ENCODE data around the gene BAIAP3.
"Not testable (repeated sequence)": the region's sequence is repeated elsewhere in the genome, so short reads cannot be mapped to it uniquely, and the experiment has no call there.

The BAIAP3 gene

GRCh38 chr16:1333149-1333812 is at the start of gene BAIAP3:
Gene BAIAP3 (plus strand): TSS chr16:1333645. CDS start chr16:1338550, 4,905 bp downstream.
- peak in 1 of 2 donors; percentile 20 for DNase-seq (ENCODE audit: extremely low read depth in 1 of 2, low read depth in 1 of 2)

DNA sequence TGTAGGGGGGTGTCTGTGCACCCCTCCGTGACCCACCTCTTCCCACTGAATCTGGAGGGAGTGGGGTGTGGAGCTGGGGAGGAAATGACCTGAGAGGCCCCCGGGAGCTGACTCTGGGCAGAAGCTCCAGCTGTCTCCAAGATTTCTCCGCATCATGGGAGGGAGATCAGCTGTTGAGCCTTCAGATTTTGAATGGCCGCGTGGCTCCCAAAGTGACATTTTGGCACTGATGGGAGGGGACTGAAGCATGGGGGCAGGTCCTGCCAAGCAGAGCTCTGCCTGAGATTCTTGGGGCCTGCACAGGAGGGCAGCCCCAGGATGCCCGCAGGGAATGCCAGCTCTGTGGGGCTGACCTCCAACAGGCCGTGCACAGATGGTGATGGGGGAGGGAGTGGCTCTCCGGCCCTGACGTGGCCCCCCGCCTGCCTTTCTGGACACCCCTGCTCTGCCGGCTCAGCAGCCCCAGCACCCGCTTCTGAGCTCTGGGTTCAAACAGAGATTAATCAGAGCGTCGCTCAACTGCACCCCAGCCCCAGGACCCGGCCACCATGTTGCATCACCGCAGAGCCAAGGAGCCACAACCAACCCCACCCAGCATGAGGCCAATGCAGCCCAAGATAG is 49.3 kb upstream of the BAIAP3 start:
- no peak for DNase-seq (ENCODE audit: extremely low read depth in 1 of 2, low read depth in 1 of 2)

GRCh38 chr16:1285669-1286512 is 47.6 kb upstream of the BAIAP3 start:
- no peak for DNase-seq (ENCODE audit: extremely low read depth in 1 of 2, low read depth in 1 of 2)

- no peak for DNase-seq (ENCODE audit: extremely low read depth in 1 of 2, low read depth in 1 of 2)
These were observed 46.8 kb upstream of the BAIAP3 start for GRCh38 chr16:1286513-1287094.

GRCh38 chr16:1287982-1288670 is 45.3 kb upstream of the BAIAP3 start:
- DNase-seq (ENCODE audit: extremely low read depth in 1 of 2, low read depth in 1 of 2) = no peak

- DNase-seq (ENCODE audit: extremely low read depth in 1 of 2, low read depth in 1 of 2) = no peak
These were observed 44.5 kb upstream of the BAIAP3 start for GRCh38 chr16:1288813-1289476.

DNA sequence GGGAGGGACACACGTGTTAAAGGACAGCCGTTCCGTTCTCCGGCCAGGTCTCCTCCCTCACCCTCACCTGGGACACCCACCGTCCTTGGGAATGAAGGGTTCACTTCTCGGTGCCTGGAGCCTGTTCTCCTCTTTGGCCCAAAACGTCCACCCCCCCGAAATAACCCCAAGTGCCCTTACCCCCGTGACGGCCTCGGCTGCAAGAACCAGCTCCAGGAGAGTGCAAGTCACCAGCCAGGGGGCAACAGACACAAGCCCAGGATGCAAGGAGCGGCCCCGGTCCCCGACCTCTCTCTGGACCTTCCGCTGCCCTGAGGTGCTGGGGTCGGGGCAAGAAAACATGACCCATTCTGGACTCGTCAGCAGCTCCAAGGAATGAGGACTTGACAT is 44.0 kb upstream of the BAIAP3 start:
- DNase-seq (ENCODE audit: extremely low read depth in 1 of 2, low read depth in 1 of 2) = no peak

DNA sequence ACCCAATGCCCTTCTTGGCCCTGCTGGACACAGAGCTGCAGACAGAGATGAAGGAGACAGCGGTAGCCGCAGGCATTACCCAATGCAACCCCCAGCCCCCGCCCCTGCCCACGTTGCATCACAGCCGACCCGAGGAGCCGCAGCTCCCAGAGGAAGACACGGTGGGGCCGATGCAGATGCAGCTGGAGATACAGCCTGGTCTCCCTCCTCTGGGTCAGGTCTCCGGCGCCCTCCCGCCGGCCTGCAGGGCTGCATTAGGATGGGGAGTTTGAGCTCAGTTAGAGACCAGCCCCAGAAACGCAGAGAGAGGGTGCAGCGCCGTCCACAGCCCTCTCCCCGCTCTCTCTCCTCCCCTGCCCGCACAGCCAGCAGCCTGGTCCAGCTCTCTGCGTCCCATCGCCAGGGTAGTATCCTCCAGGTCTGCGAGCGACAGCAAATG is 43.4 kb upstream of the BAIAP3 start:
- DNase-seq (ENCODE audit: extremely low read depth in 1 of 2, low read depth in 1 of 2) = no peak

DNA sequence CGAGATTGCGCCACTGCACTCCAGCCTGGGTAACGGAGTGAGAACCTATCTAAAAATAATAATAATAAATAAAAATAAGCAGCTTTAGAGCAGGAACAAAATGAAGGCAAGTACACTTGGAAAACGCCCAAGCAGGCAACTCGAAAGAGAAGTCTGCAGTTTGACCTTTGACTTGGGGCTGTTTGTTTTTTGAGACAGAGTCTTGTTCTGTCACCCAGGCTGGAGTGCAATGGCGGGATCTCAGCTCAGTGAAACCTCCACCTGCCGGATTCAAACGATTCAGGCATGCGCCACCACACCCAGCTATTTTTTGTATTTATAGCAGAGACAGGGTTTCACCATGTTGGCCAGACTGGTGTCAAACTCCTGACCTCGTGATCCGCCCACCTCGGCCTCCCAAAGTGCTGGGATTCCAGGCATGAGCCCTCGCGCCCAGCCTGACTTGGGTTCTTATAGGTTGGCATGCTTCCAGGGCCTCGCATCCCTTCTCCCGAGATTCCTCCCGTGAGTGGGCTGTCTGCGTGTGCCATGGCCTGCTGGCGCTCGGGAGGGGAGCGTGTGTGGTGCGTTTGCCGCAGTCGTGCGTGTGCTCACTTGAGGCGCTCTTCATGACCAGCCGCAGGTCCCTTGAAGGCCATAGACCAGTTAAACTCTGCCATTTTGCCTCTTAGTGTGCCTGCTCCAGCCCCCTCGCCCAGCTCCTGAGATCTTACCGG is 42.4 kb upstream of the BAIAP3 start:
- no peak for DNase-seq (ENCODE audit: extremely low read depth in 1 of 2, low read depth in 1 of 2)

DNA sequence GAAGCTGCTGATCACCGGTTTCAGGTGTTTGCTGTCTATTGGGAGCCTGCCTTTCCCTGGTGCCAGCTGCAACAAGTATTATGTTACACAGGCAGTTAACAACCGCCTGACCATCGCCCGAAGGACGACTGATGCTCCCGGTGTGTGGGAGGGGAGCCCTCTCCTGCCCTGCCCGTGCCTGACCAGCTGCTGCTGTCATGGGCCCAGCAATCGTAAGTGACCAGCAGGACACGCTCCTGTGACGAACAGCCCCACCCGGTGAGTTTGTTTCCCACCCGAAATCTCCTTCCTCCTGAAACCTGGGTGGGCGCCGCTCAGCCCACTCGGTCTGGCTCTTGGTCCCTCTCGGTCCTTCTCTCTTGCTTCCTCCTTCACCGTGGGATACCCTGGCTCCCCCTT is 41.9 kb upstream of the BAIAP3 start:
- no peak for DNase-seq (ENCODE audit: extremely low read depth in 1 of 2, low read depth in 1 of 2)

DNA sequence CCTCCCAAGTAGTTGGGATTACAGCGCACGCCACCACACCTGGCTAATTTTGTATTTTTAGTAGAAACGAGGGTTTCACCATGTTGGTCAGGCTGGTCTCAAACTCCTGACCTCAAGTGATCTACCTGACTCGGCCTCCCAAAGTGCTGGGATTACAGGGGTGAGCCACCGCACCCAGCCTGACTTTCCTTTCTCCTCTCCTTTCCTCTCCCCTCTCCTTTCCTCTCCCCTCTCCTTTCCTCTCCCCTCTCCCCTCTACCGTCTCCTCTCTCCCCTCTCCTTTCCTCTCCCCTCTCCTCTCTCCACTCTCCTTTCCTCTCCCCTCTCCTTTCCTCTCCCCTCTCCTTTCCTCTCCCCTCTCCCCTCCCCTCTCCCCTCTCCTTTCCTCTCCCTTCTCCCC is 41.2 kb upstream of the BAIAP3 start:
- DNase-seq (ENCODE audit: extremely low read depth in 1 of 2, low read depth in 1 of 2) = not testable (repeated sequence)

GRCh38 chr16:1292808-1293207 is 40.6 kb upstream of the BAIAP3 start:
- DNase-seq (ENCODE audit: extremely low read depth in 1 of 2, low read depth in 1 of 2) = not testable (repeated sequence)

- DNase-seq (ENCODE audit: extremely low read depth in 1 of 2, low read depth in 1 of 2) = no peak
These were observed 39.4 kb upstream of the BAIAP3 start for GRCh38 chr16:1293921-1294656.

- DNase-seq (ENCODE audit: extremely low read depth in 1 of 2, low read depth in 1 of 2) = no peak
These were observed 38.0 kb upstream of the BAIAP3 start for GRCh38 chr16:1295465-1295864.

GRCh38 chr16:1296688-1297017 is 36.8 kb upstream of the BAIAP3 start:
- not testable (repeated sequence) for DNase-seq (ENCODE audit: extremely low read depth in 1 of 2, low read depth in 1 of 2)

- DNase-seq (ENCODE audit: extremely low read depth in 1 of 2, low read depth in 1 of 2) = no peak
These were observed 36.3 kb upstream of the BAIAP3 start for GRCh38 chr16:1297018-1297696.

- no peak for DNase-seq (ENCODE audit: extremely low read depth in 1 of 2, low read depth in 1 of 2)
These were observed 35.0 kb upstream of the BAIAP3 start for GRCh38 chr16:1298406-1298805.

DNA sequence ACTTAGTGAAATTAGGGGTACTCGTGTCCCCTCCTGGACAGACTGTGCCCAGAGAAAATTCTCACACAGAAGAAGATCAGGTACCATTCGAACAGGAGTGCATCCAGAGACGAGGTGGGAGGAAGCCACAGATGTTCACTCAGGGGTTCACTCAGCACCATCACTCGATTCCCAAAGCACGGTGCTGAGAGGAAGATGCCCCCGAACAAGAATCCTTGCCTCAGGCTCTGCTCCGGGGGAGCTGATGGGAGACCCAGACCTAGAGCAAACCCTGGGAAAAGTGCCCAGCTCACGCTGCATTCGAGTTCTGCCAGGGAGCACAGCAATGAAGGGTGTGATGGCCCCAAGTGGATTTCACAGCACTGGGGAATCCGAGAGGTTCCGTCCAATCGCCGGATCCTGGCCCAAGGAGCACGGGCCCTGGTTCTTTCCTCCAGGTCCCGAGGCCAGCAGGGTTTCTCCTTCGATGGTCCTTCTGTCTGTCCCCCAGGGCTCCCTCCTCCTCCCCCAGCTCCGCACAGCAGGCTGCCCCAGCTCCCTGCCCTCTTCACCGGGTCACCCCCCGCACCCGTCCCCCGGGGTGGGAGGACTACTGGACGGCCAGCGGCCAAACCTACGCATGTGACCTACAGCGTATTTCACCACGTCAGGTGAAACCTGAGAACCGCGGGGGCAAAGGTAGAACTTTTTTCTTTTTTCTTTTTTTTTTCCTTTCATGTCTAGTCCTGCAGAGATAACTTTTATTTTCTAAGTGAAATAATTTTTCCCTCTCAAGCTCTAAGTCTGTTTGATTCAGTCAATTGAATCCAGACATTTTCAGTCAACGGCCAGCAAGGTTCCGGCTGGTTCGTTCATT is 34.2 kb upstream of the BAIAP3 start:
- DNase-seq (ENCODE audit: extremely low read depth in 1 of 2, low read depth in 1 of 2) = no peak
